ENCODE results near the gene CCDC154.

Gene CCDC154

DNA sequence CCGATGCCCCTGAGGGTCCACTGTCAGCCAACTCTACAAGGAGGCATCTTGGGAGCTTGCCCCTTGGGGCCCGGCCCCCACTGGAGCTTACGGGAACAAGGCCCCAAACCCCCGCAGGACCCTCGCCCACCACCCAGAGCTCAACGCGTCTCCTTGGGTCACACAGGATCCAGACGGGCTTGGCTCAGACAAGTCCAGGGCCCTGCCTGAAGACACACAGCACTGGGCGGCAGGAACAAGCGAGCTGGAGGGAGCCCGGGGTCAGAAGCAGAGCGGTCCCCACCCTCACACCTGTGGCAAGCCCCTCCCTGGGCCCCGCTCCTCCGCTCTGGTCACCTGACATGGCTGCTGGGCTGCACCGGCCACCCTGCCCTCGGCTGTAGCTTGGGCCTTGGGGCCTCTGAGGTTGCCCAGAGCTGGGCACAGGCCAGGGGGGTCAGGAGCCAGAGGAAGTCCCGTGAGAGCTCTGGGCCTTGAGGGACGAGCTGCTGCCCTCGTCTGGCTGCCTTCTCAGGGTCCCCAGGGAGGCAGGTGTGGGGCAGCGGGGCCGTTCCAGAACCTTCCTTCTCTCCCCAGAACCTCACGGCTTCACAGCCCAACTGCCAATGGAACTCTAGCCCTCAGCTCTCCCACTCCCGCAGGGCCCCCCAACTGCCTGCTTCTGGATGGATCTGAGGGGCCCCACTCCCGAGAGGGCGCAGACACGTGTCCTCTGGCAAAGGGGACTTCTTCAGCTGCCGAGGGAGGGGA lies at the start of gene CCDC154:
Gene CCDC154 (minus strand): TSS at position 577 of the 750 bp plus-strand sequence. CDS start 234 bp downstream, at position 343.
- TF ChIP-seq GATA3 (IDR thresholded peaks at IDR 0.05; ENCODE audit: low read depth, low read length) (no peak), GATA2 (IDR thresholded peaks at IDR 0.05; ENCODE audit: low read depth, low read length) (no peak)

GRCh38 chr16:1493746-1494094 lies 49.4 kb upstream of the CCDC154 start:
- TF ChIP-seq GATA2 (IDR thresholded peaks at IDR 0.05; ENCODE audit: low read depth, low read length) (no peak), GATA3 (IDR thresholded peaks at IDR 0.05; ENCODE audit: low read depth, low read length) (no peak)

DNA sequence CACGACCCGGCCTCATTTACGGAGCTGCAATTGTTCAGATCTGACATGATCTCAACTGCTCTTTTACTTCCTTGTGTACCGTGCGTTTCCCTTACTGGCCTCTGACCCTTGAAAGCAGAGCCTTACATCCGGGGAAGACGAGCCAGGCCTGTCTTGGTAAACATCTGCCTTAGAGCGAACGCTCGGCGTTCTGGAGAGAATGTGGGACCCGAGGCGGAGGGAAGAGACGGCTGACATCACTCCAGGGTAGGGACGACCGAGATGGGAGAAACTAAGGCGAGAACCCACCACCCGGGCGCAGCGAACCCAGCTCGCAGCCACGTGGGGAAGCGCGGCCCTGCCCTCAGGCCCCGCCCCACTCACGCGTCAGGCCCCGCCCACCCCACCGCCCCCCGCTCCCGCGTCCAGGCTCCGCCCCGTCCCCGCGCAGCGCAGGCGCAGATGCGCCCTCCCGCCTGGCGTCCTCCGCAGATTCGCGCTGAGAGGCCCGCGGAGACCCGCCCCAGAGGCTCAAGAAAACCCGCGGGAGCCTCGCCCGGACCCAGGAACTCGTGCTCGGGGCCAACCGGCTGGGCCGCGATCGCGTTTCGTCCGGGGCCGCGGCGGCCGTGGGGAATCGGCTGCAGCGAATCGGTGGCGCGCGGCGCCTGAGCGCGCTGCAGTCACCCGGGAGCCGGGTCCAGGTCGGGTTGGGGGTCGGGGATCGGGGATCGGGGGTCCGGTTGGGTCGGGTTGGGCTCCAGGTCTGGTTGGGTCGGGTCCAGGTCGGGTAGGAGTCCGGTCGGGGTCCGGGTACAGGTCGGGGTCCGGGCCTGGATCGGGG lies 48.8 kb upstream of the CCDC154 start, which contains the start of gene TELO2:
Gene TELO2 (plus strand): TSS at position 438 of the 823 bp plus-strand sequence. CDS start 922 bp downstream, outside the sequence.
- TF ChIP-seq GATA2 (IDR thresholded peaks at IDR 0.05; ENCODE audit: low read depth, low read length) = no peak
- no peak for TF ChIP-seq GATA3 (IDR thresholded peaks at IDR 0.05; ENCODE audit: low read depth, low read length)

GRCh38 chr16:1492082-1492922 lies 47.9 kb upstream of the CCDC154 start:
- TF ChIP-seq GATA3 (IDR thresholded peaks at IDR 0.05; ENCODE audit: low read depth, low read length) (no peak), GATA2 (IDR thresholded peaks at IDR 0.05; ENCODE audit: low read depth, low read length) (no peak)

- no peak for TF ChIP-seq GATA3 (IDR thresholded peaks at IDR 0.05; ENCODE audit: low read depth, low read length)
- no peak for TF ChIP-seq GATA2 (IDR thresholded peaks at IDR 0.05; ENCODE audit: low read depth, low read length)
These were observed 47.0 kb upstream of the CCDC154 start for GRCh38 chr16:1491327-1491726.

GRCh38 chr16:1489077-1489476 lies 44.7 kb upstream of the CCDC154 start:
- no peak for TF ChIP-seq GATA2 (IDR thresholded peaks at IDR 0.05; ENCODE audit: low read depth, low read length)
- TF ChIP-seq GATA3 (IDR thresholded peaks at IDR 0.05; ENCODE audit: low read depth, low read length) = no peak

GRCh38 chr16:1488619-1489018 lies 44.3 kb upstream of the CCDC154 start, which contains the start of gene PTX4:
PTX4 (minus strand) TSS chr16:1488944; CDS start chr16:1488909, 35 bp downstream.
- TF ChIP-seq GATA3 (IDR thresholded peaks at IDR 0.05; ENCODE audit: low read depth, low read length) = no peak
- no peak for TF ChIP-seq GATA2 (IDR thresholded peaks at IDR 0.05; ENCODE audit: low read depth, low read length)

DNA sequence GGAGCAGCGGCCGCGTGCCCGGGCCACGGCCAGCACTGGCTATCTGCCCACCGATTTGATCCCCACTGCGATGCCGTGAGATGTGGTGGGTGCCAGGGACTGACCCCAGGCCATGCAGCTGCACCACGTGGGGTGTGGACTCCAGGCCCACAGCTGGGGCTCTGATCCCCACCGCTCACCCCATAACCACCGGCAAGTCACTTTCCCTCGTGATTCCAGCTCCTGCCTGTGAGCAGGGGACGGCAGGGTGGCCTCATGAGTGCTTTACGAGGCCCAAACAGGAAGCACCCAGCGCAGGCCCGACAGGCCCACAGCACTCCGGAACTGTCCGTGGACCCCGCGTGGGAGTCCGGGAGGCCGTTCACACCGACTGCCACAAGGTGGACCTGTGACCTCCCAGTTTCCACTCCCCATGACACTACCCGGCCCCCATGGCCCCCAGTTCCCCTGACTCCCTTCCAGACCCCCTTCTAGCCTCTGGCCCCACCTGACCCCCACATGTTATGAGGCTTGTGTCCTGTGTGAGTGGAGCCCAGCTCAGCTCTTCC lies 43.8 kb upstream of the CCDC154 start:
- TF ChIP-seq GATA2 (IDR thresholded peaks at IDR 0.05; ENCODE audit: low read depth, low read length) (no peak), GATA3 (IDR thresholded peaks at IDR 0.05; ENCODE audit: low read depth, low read length) (no peak)

- TF ChIP-seq GATA3 (IDR thresholded peaks at IDR 0.05; ENCODE audit: low read depth, low read length) (no peak), GATA2 (IDR thresholded peaks at IDR 0.05; ENCODE audit: low read depth, low read length) (no peak)
These were observed 43.2 kb upstream of the CCDC154 start for GRCh38 chr16:1487395-1488053.

GRCh38 chr16:1486551-1487390 lies 42.4 kb upstream of the CCDC154 start:
- TF ChIP-seq GATA2 (IDR thresholded peaks at IDR 0.05; ENCODE audit: low read depth, low read length) (no peak), GATA3 (IDR thresholded peaks at IDR 0.05; ENCODE audit: low read depth, low read length) (no peak)

GRCh38 chr16:1485847-1486496 lies 41.6 kb upstream of the CCDC154 start:
- TF ChIP-seq GATA2 (IDR thresholded peaks at IDR 0.05; ENCODE audit: low read depth, low read length) (no peak), GATA3 (IDR thresholded peaks at IDR 0.05; ENCODE audit: low read depth, low read length) (no peak)

Data from SH-SY5Y (cell line).